CD4-positive, alpha-beta memory T cell (primary cell): ENCODE results near the gene TUBB4A. TPM values are rescaled to one million over a fixed set of nuclear protein-coding genes. Genes with fewer than 3 reads are reported as not detected.

Experiments used
- CTCF ChIA-PET: fragments of 350-600 bp; sonication (Branson Sonifier 250); formaldehyde crosslinking; loops from one replicate; lab custom pipeline; 2021; ENCODE audit warnings: inconsistent platforms; ENCODE audit not compliant: partially characterized antibody; lab: Charles Lee
- POLR2A ChIA-PET: fragments of 350-600 bp; sonication (Branson Sonifier 250); formaldehyde crosslinking; loops from one replicate; lab custom pipeline; 2021; ENCODE audit not compliant: partially characterized antibody; lab: Charles Lee
- DNase-seq, 5 donors: peaks; one replicate each; pipeline versions ENCODE4 v3.0.0 to v3.0.0-alpha.2; 2020 to 2022; ENCODE audit warnings: mixed read lengths in 1 of 5
- H3K27ac ChIP-seq: one replicate; pipeline ENCODE4 v1.7.0; 2013; ENCODE audit warnings: low read depth, low read length
- H3K27me3 ChIP-seq: 2 replicates; pipeline ENCODE4 v1.7.0; 2013; ENCODE audit warnings: mild to moderate bottlenecking, low read length, moderate library complexity; ENCODE audit not compliant: insufficient read depth
- H3K36me3 ChIP-seq: 2 replicates; pipeline ENCODE4 v1.7.0; 2013; ENCODE audit warnings: mild to moderate bottlenecking, low read length, moderate library complexity; ENCODE audit not compliant: insufficient read depth
- H3K4me1 ChIP-seq: 2 replicates; pipeline ENCODE4 v1.7.0; 2013; ENCODE audit warnings: mild to moderate bottlenecking, low read length, moderate library complexity; ENCODE audit not compliant: insufficient read depth
- H3K4me3 ChIP-seq, 2 donors: one replicate each; pipeline ENCODE4 v1.7.0; 2013; ENCODE audit warnings: low read length in 2 of 2, mild to moderate bottlenecking in 1 of 2
- H3K9me3 ChIP-seq, 2 donors: one replicate each; pipeline ENCODE4 v1.7.0; 2013; ENCODE audit warnings: low read length in 2 of 2, control low read depth in 1 of 2; ENCODE audit not compliant: control insufficient read depth in 1 of 2
- H3K27ac Mint-ChIP-seq, 7 donors: one replicate each; pipeline ENCODE4 v1.8.0; 2020 to 2021; ENCODE audit warnings: mixed read lengths in 7 of 7, mild to moderate bottlenecking in 6 of 7, inconsistent platforms in 3 of 7, moderate library complexity in 3 of 7
- H3K27me3 Mint-ChIP-seq, 2 donors: one replicate each; pipeline ENCODE4 v1.8.0; 2020 to 2021; ENCODE audit warnings: mixed read lengths in 2 of 2
- H3K36me3 Mint-ChIP-seq, 2 donors: one replicate each; pipeline ENCODE4 v1.8.0; 2020 to 2021; ENCODE audit warnings: mixed read lengths in 2 of 2, inconsistent platforms in 1 of 2, mild to moderate bottlenecking in 1 of 2
- H3K4me1 Mint-ChIP-seq, 4 donors: one replicate each; pipeline ENCODE4 v1.8.0; 2020 to 2021; ENCODE audit warnings: mixed read lengths in 4 of 4, mild to moderate bottlenecking in 1 of 4
- H3K4me3 Mint-ChIP-seq, 8 donors: one replicate each; pipeline ENCODE4 v1.8.0; 2020 to 2021; ENCODE audit warnings: mixed read lengths in 8 of 8, mild to moderate bottlenecking in 7 of 8, moderate library complexity in 6 of 8, inconsistent platforms in 3 of 8
- H3K9me3 Mint-ChIP-seq, 8 donors: one replicate each; pipeline ENCODE4 v1.8.0; 2020 to 2021; ENCODE audit warnings: mixed read lengths in 8 of 8, mild to moderate bottlenecking in 5 of 8, inconsistent platforms in 3 of 8, moderate library complexity in 1 of 8
- intact Hi-C: fragments of 100-400 bp; cut with micrococcal nuclease; formaldehyde crosslinking; loops from one replicate; pipeline ENCODE4 v1.15.1; 2023
- polyA plus RNA-seq, 2 donors: library from polyadenylated mRNA; unstranded; fragments of 300-500 nt; fragmentation: Illumina TruSeq; gene quantifications; one replicate each; pipeline ENCODE4 v1.2.3, GENCODE V29; 2021
- total RNA-seq, 2 experiments: library from RNA; stranded (reverse); gene quantifications; one replicate each; pipeline ENCODE4 v1.2.3, GENCODE V29; 2021

The TUBB4A gene
- total and polyA plus RNA-seq, 4 experiments from 2014 or later: 1.5 to 4.7 (median 2.9) TPM

DNA sequence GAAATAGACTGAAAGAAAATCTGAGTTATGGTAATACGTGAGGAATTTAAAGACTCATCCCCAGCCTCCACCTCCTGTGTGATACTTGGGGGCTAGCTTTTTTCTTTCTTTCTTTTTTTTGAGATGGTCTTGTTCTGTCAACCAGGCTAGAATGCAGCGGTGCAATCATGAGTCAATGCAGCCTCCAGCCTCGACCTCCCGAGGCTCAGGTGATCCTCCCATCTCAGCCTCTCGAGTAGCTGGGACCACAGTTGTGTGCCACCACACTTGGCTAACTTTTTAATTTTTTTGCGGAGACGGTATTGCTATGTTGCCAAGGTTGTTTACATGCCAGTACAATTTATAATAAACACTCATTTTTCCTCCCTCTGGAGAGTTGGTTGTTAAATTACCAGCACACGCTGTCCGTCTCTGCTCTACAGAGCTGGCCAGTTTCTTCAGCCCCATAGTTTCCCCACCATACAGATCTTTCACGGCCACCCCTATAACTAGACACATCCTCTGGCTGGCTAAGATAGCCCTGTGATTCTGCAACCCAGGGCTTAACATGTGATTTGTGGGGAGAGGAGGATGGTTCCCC lies 33.5 kb upstream of the TUBB4A start:
- H3K27me3 ChIP-seq: peaks cover 13% of the 10 kb centered on the region
- Mint-ChIP-seq H3K9me3 (peaks cover 0 to 3% (median 0%) of the 10 kb centered on the region in 8 donors), H3K27ac (peak overlapping the region; percentile 39 to 87 (median 84)), H3K36me3 (no peaks in the 10 kb centered on the region), H3K27me3 (peaks cover 13 to 21% of the 10 kb centered on the region in 2 donors), H3K4me1 (peaks cover 18 to 47% (median 38%) of the 10 kb centered on the region in 4 donors), H3K4me3 (peak overlapping the region in 4 of 8 donors; percentile 39 to 58 (median 50))
- intact Hi-C loops: loop anchor here (10.0 kb wide), 1 partner anchor 69 kb away; no protein-coding TSS in a partner anchor
- no peak overlapping the region for H3K27ac ChIP-seq
- no peak overlapping the region for H3K4me3 ChIP-seq
- no peak for DNase-seq
- POLR2A ChIA-PET: interaction anchor here (0.9 to 1.6 kb wide), 3 partner anchors 17 to 815 kb away, joined by 3 read pairs; no protein-coding TSS in a partner anchor
- H3K4me1 ChIP-seq: peaks cover 47% of the 10 kb centered on the region
- no peaks in the 10 kb centered on the region for H3K9me3 ChIP-seq
- CTCF ChIA-PET: interaction anchor here (1.2 kb wide), 1 partner anchor 16 kb away, joined by 3 read pairs; no protein-coding TSS in a partner anchor
- no peaks in the 10 kb centered on the region for H3K36me3 ChIP-seq

DNA sequence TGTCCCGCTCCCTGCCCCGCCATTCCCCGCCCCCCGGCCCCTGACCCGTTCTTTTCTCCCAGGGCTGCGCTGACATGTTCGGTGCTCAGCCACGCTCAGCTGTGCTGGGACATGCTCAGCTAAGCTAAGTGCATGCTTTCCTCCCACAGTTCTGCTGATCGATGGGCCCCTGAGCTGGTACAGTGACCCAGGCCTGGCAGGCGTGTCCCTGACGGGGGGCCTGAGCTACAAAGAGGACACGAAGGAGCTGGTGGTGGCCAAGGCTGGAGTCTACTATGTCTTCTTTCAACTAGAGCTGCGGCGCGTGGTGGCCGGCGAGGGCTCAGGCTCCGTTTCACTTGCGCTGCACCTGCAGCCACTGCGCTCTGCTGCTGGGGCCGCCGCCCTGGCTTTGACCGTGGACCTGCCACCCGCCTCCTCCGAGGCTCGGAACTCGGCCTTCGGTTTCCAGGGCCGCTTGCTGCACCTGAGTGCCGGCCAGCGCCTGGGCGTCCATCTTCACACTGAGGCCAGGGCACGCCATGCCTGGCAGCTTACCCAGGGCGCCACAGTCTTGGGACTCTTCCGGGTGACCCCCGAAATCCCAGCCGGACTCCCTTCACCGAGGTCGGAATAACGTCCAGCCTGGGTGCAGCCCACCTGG lies 32.5 kb upstream of the TUBB4A start:
- no peaks in the 10 kb centered on the region for H3K36me3 ChIP-seq
- DNase-seq: no peak
- Mint-ChIP-seq H3K4me3 (no peak overlapping the region), H3K36me3 (no peaks in the 10 kb centered on the region), H3K27me3 (peaks cover 18 to 24% of the 10 kb centered on the region in 2 donors), H3K27ac (peak overlapping the region in 1 of 7 donors; percentile 24), H3K9me3 (peaks cover 0 to 3% (median 0%) of the 10 kb centered on the region in 8 donors), H3K4me1 (peaks cover 28 to 57% (median 49%) of the 10 kb centered on the region in 4 donors)
- H3K27ac ChIP-seq: no peak overlapping the region
- ChIA-PET CTCF (interaction anchor here (0.7 kb wide), 1 partner anchor 36 kb away, joined by 3 read pairs; no protein-coding TSS in a partner anchor), POLR2A (interaction anchor here (1.6 kb wide), 1 partner anchor 18 kb away, joined by 3 read pairs; no protein-coding TSS in a partner anchor)
- no peaks in the 10 kb centered on the region for H3K9me3 ChIP-seq
- H3K4me1 ChIP-seq: peaks cover 54% of the 10 kb centered on the region
- no peak overlapping the region for H3K4me3 ChIP-seq
- H3K27me3 ChIP-seq: peaks cover 13% of the 10 kb centered on the region
- intact Hi-C loops: loop anchor here (5.0 to 10.0 kb wide), 3 partner anchors 70 to 328 kb away; partner anchors contain the start of genes GPR108 and TRIP10

DNA sequence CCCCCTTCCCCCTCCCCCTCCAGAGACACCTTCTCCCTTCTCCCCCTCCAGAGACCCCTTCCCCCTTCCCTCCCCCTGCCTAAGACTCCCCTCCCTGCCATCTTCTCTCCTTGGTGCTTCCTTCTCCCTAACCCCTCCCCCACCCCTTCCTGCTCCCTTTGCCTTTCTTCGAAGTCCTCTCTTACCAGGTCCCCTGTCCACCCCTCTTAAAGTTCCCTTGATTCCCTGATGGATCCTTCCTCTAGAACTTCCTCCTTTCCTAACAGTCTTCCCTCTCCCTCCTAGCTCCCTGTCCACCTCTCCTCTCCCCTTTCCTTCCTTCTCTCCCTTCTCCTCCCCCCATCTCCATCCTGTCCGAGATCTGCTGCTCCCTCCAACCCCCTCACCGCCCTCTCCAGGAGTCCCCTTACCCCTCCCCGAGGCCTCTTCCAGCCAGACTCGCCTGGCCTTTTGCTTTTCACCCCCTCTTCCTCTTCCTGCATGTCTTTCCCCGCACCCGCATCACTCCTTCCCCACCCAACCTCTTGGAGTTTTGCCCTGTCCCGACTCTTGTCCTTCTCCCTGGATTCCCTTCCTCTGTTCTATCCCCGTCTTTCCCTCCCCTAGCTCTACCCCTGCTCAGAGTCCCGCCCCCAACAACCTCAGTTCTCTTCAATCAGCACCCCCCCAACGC lies 31.8 kb upstream of the TUBB4A start:
- Histone ChIP-seq H3K4me3 (no peak overlapping the region), H3K27ac (no peak overlapping the region), H3K36me3 (no peaks in the 10 kb centered on the region), H3K4me1 (peaks cover 54% of the 10 kb centered on the region), H3K9me3 (no peaks in the 10 kb centered on the region), H3K27me3 (peaks cover 13% of the 10 kb centered on the region)
- H3K27ac Mint-ChIP-seq: peak overlapping the region in 2 of 7 donors; percentile 24 to 31
- peaks cover 18 to 24% of the 10 kb centered on the region in 2 donors for H3K27me3 Mint-ChIP-seq
- intact Hi-C loops: loop anchor here (5.0 to 10.0 kb wide), 3 partner anchors 71 to 328 kb away; partner anchors contain the start of genes GPR108 and TRIP10
- no peak for DNase-seq
- peaks cover 31 to 62% (median 51%) of the 10 kb centered on the region in 4 donors for H3K4me1 Mint-ChIP-seq
- POLR2A ChIA-PET: interaction anchor here (1.6 kb wide), 1 partner anchor 18 kb away, joined by 3 read pairs; no protein-coding TSS in a partner anchor
- H3K9me3 Mint-ChIP-seq: peaks cover 0 to 3% (median 0%) of the 10 kb centered on the region in 8 donors
- H3K4me3 Mint-ChIP-seq: no peak overlapping the region
- H3K36me3 Mint-ChIP-seq: no peaks in the 10 kb centered on the region
- CTCF ChIA-PET: no interaction called here

DNA sequence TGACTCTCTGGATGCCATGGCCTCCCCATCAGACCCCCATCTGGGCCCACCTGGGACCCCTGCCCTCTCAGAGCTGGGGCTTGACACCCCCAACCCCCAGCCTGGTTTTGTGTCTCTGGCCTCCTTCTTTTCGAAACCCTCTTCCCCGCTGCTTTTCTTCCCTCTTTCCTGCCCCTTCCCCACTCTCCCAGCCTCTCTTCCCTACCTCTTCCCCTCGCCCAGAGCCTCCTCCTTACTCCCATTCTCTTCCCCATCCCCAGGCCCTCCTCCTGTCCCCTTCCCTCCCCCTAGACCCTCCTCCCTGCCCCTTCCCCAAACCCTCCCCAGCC lies 30.9 kb upstream of the TUBB4A start:
- no peak for DNase-seq
- Mint-ChIP-seq H3K9me3 (peaks cover 0 to 3% (median 0%) of the 10 kb centered on the region in 8 donors), H3K27me3 (peaks cover 18 to 24% of the 10 kb centered on the region in 2 donors), H3K36me3 (no peaks in the 10 kb centered on the region), H3K27ac (peak overlapping the region in 5 of 7 donors; percentile 37 to 71 (median 61)), H3K4me1 (peaks cover 31 to 62% (median 51%) of the 10 kb centered on the region in 4 donors), H3K4me3 (peak overlapping the region in 7 of 8 donors; percentile 52 to 82 (median 65))
- POLR2A ChIA-PET: interaction anchor here (0.5 kb wide), 1 partner anchor 71 kb away, joined by 3 read pairs; no protein-coding TSS in a partner anchor
- CTCF ChIA-PET: no interaction called here
- no peaks in the 10 kb centered on the region for H3K9me3 ChIP-seq
- no peaks in the 10 kb centered on the region for H3K36me3 ChIP-seq
- peaks cover 13% of the 10 kb centered on the region for H3K27me3 ChIP-seq
- intact Hi-C loops: loop anchor here (5.0 to 10.0 kb wide), 3 partner anchors 72 to 329 kb away; partner anchors contain the start of genes GPR108 and TRIP10
- peaks cover 51% of the 10 kb centered on the region for H3K4me1 ChIP-seq
- H3K4me3 ChIP-seq: no peak overlapping the region
- no peak overlapping the region for H3K27ac ChIP-seq

DNA sequence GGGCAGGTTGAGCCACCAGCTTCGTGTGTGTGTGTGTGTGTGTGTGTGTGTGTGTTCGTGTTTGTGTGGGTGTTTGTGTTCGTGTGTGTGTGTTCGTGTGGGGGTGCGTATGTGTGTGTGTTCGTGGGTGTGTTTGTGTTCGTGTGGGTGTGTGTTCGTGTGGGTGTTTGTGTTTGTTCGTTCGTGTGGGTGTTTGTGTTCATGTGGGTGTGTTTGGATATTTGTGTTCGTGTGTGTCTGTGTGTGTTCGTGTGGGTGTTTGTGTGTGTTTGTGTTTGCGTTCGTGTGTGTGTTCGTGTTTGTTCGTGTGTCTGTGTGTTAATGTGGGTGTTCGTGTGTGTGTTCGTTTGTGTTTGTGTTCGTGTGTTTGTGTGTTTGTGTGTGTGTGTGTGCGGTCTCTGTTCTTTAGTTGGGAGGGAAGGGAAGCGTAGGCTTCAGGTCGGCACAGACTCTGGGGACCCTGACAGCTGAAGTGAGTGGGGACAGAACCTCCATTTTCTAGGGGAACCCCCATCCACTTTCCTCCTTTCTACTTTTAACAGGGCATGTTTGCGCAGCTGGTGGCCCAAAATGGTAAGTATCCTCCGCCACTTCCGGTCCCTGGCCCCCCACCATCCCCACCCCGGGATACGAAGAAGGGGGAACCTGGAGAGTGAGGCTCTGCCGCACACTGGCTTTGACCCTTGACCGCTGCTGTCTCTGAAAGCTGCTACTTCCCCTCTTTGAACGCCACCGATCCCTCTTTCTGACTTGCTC lies 30.3 kb upstream of the TUBB4A start:
- intact Hi-C loops: loop anchor here (5.0 to 10.0 kb wide), 3 partner anchors 72 to 330 kb away; partner anchors contain the start of genes GPR108 and TRIP10
- H3K4me3 Mint-ChIP-seq: peak overlapping the region; percentile 53 to 82 (median 68)
- peaks cover 31 to 62% (median 49%) of the 10 kb centered on the region in 4 donors for H3K4me1 Mint-ChIP-seq
- Histone ChIP-seq H3K4me3 (peak overlapping the region; percentile 9 to 29), H3K36me3 (no peaks in the 10 kb centered on the region), H3K27ac (peak overlapping the region; percentile 15), H3K4me1 (peaks cover 47% of the 10 kb centered on the region), H3K27me3 (peaks cover 13% of the 10 kb centered on the region), H3K9me3 (no peaks in the 10 kb centered on the region)
- CTCF ChIA-PET: no interaction called here
- H3K27ac Mint-ChIP-seq: peak overlapping the region in 5 of 7 donors; percentile 37 to 71 (median 61)
- no peaks in the 10 kb centered on the region for H3K36me3 Mint-ChIP-seq
- peak in 1 of 5 donors; percentile 11 for DNase-seq
- POLR2A ChIA-PET: interaction anchor here (0.5 kb wide), 1 partner anchor 71 kb away, joined by 3 read pairs; no protein-coding TSS in a partner anchor
- H3K9me3 Mint-ChIP-seq: peaks cover 0 to 3% (median 0%) of the 10 kb centered on the region in 8 donors
- peaks cover 18 to 24% of the 10 kb centered on the region in 2 donors for H3K27me3 Mint-ChIP-seq

GRCh38 chr19:6531956-6532243 lies 29.8 kb upstream of the TUBB4A start:
- Histone ChIP-seq H3K4me1 (peaks cover 42% of the 10 kb centered on the region), H3K4me3 (peak overlapping the region; percentile 9 to 29), H3K9me3 (no peaks in the 10 kb centered on the region), H3K27ac (peak overlapping the region; percentile 15), H3K27me3 (peaks cover 13% of the 10 kb centered on the region), H3K36me3 (no peaks in the 10 kb centered on the region)
- POLR2A ChIA-PET: no interaction called here
- Mint-ChIP-seq H3K27me3 (peaks cover 18 to 24% of the 10 kb centered on the region in 2 donors), H3K27ac (peak overlapping the region in 6 of 7 donors; percentile 1 to 79 (median 48)), H3K4me3 (peak overlapping the region; percentile 53 to 82 (median 68)), H3K36me3 (no peaks in the 10 kb centered on the region), H3K9me3 (peaks cover 0 to 3% (median 0%) of the 10 kb centered on the region in 8 donors), H3K4me1 (peaks cover 28 to 59% (median 45%) of the 10 kb centered on the region in 4 donors)
- CTCF ChIA-PET: no interaction called here
- DNase-seq: no peak
- intact Hi-C loops: loop anchor here (5.0 to 10.0 kb wide), 3 partner anchors 73 to 330 kb away; partner anchors contain the start of genes GPR108 and TRIP10
